Measurements from ENCODE around the gene CLDND1.
"Not testable (repeated sequence)": the region's sequence is repeated elsewhere in the genome, so short reads cannot be mapped to it uniquely, and the experiment has no call there.

CLDND1 gene

DNA sequence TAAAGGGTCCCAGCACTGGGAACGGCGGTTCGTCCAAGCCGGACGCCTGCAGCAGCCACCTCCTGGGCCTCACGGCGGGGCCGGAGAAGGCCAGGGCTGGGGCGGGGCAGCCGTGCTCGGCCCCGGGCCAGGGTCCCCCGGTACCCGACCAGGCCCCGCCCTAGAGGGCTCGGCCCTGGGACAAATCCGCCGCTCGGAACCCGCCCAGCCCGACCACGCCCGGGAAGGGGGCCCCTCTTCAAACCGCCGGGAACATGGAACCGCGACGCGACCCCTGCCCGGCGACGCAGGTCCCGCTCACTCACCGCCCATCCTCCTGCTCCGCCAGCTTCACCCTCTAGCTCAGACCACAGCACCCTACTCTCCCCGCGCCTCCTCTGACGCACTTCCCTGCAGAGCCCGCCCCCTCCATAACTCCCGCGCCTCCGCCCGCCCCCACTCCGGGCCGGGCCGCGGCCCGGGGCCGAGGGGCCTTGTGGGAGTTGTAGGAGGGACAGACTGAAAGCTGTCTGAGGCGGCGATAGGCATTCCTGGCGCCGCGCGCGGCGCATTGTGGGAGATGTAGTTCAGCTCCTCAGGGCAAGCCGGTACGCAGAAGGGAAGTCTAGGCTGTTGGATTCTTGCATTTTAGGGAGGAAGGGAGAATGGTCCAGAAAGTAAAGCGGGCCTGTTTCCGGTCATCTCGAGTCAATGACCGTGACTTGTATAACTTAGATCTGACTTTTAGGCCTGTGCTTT is at the start of gene CLDND1:
Gene CLDND1 (minus strand): TSS at position 359 of the 738 bp plus-strand sequence. CDS start 1,478 bp downstream, outside the sequence.
- DNase-seq, result peak; percentile 92

DNA sequence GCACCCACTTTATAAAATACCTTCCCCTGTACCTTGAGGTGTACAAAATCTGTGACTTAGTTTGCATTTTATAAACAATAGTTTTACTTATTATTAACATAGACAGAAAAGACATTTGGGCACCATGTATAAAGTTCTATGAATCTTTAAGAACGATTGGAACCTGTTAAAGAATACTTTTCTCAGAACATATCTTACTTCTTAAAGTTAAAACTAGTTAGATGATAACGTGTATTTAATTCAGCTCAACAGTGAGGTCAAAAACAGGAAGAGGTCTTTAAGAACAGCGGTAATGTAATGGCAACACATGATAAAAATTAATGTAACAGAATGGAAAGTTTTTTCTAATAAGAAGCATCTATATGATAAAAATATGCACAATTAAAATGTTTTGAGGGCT is 45.7 kb upstream of the CLDND1 start:
- DNase-seq, result no peak

DNA sequence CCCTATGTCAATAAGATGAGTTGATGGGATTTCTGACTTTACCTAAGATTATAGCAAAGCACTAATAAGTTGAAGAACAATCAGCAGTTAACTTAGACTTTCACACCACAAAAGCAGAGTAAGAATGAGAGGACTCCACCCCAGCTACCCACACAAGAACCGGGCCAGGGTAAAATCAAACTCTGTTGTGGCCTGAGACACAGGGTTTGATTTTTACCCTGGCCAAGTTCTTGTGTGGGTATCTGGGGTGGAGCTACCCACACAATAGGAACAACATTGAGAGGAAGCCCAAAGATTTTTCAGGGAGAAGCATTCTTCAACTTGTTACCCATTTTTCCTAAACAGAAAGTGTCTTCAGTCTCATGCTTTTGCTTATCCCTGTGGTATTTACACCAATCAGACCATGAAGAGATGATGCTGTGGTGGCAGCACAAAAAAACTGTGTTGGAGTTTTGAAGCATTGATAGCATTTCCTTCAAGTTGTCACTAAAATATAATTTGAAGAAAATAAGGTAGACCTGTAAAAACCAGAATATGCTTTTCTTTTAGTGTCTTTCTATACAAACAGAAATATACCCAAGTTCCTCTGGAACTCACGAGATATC is 45.1 kb upstream of the CLDND1 start:
- no peak for DNase-seq

DNA sequence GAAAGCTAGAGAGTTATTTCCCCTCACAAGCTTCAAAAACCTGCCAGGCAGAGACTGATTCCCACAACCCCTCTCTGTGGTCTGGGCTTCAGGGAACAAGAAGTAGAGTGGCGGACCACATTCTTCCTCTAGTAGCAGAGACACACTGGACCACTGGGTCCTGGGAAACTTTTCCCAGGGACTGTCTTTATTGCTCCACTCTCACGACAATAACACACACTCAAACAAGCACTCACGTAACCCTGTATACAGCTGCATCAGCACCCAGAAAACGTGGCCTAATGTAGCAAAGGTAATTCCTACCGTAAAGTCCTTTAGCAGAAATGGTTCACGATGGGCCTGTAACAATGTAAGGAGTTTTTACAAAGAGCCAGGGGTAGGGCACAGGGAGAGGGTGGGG is 43.1 kb upstream of the CLDND1 start:
- DNase-seq, result no peak

DNA sequence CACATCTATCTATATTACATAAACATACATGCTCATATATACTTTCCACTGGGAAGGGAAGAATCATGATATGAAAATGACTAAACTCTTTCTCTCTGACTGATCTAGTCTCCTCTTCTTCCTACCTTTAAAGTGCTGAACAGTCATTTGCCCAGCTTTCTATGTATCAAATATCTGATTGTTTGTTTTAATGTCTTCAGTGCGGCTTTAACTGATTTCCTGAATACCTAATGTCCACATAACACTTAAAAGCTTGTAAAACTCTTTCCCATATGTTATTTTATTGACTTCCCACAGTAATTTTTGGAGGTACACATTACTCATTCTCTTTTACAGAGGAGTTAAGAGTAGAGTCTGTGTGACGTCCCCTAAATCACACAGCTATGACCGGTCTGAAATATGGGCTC is 42.5 kb upstream of the CLDND1 start:
- no peak for DNase-seq

DNA sequence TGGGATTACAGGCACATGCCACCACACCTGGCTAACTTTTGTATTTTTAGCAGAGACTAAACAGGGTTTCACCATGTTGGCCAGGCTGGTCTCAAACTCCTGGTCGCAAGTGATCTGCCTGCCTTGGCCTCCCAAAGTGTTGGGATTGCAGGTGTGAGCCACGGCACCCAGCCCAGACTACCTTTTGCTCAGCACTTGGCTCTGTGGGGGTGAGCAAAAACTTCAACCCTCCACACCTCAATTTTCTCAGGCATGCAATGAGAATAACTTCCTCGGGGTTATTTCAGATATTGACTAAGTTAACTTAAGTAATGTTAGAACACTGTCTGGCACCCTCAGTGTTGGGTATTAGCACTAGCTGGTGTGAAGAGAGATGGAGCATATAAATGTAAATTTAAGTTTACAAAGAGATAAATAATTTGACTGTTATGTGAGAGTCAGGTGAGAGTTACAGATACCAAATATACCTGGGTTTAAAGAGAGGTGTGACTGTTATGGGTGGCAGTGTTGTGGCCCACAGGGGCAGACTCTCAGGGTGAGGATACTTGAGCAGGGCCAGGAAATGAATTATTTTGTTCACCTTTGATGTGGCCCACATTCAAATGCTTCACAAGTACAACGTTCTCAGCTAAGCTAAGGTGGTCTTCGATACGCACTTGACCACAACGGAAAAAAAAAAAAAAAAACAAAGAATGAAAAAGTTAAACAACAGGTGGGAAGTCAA is 41.7 kb upstream of the CLDND1 start:
- DNase-seq, result no peak

DNA sequence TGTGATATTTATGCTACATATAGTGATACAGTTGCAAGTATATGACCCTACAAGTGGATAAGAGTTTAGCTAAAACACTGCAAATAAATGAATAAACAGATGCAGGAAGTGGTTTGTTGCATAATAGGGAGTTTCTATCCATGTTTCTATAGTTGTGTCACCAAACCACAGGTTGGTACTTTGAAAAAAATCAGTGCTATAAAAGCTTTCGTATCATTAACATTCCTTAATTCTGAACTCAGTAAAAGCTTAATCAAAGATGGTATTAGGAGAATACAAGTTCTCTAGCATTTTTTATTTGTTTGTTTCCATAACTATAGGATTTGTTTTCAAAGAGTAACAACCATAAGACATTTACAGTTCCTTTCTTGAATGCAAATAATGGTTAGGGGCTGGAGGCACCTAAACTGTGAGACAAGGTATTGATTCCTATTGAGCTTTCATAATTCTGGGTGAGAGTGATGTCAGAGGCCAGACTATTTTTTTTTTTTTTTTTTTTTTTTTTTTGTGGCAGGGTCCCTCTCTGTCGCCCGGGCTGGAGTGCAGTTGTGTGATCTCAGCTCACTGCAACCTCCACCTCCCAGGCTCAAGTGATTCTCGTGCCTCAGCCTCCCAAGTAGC is 41.1 kb upstream of the CLDND1 start:
- DNase-seq, result no peak

DNA sequence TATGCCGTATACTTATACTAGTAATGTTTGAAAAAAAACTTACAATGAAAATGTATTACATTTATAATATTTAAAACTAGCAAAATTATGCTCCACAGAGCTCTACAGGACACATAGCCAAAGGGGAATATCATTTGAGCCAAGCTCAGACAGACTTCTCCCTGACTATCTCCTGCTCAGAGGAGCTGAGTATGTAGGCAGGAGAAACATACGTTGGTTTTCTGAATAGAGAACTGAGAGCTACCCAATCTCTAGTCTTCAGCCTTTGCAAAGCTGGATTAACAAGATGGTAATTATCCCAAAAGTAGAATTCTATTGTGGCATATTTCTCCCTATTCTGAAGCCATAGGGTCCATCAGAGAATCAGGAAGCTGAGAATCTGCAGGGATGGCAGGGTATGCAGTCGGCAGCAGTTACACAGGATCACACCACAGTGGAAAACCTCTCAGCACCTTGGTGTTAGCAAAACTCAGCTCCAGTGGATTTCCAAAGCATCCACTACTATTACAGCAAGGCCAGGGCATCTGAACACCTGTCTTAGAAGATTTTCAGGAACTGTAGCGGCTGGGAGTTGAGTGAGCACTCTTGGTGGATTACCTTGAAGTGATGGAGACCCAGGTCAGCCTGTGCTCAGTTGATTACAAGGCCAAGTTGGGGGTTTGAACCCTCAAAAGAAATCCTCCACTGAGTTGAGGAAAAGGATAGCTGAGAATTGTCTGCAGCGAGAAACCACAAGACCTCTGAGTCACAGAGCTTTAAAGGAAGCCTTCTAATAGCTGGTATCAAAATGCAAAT is 39.2 kb upstream of the CLDND1 start:
- no peak for DNase-seq

DNA sequence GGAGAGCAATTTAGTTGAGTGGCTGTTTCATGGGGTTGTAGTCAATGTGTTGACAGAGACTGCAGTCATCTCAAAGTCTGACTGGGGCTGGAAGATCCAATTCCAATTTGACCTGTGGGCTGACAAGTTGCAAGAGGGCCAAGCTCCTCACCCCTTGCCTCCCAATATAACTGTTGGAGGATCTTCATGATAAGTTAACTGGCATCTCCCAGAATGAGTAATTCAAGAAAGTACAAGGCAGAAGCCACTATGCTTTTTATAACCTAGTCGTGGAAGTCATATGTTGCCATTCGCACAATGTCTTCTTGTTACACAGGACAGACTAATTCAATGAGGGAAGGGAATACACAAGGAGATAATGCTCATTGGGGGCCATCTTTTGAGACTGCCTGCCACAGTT is 38.2 kb upstream of the CLDND1 start:
- DNase-seq, result no peak

DNA sequence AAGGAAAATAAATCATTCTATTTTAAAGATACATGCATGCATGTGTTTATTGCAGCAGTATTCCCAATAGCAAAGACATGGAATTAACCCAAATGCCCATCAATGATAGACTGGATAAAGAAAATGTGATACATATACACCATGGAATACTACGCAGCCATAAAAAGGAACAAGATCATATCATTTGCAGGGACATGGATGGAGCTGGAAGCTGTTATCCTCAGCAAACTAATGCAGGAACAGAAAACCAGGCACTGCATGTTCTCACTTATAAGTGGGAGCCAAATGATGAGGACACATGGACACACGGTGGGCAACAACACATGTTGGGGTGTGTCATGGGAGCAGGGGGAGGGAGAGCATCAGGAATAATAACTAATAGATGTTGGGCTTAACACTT is 37.1 kb upstream of the CLDND1 start:
- not testable (repeated sequence) for DNase-seq

DNA sequence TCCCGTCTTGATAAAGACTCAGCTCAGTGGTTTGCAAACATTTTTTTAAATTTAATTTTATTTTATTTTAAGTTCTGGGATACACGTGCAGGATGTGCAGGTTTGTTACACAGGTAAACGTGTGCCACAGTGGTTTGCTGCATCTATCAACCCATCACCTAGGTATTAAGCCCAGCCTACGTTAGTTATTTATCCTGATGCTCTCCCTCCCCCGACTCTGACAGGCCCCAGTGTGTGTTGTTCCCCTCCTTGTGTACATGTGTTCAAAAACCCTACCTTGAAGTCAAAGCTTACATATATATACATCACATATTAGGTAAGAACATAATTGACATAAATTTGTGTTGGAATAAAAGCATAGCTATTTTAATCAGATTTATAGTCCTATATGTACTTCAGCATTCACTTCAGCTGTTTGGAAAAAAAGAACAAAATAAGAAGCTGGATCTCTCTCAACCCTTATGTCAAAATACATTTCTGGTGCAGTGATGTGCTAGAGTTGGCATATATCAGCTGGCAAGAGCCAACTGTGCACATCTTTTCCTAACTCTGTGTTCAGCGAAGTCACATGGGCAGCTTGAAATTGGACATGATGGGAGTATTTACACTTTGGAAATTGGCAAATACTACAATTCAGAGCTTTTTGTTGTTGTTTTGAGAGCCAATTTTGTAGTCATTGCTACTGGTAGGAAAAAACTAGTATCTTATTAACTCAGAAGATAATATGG is 35.6 kb upstream of the CLDND1 start:
- no peak for DNase-seq

DNA sequence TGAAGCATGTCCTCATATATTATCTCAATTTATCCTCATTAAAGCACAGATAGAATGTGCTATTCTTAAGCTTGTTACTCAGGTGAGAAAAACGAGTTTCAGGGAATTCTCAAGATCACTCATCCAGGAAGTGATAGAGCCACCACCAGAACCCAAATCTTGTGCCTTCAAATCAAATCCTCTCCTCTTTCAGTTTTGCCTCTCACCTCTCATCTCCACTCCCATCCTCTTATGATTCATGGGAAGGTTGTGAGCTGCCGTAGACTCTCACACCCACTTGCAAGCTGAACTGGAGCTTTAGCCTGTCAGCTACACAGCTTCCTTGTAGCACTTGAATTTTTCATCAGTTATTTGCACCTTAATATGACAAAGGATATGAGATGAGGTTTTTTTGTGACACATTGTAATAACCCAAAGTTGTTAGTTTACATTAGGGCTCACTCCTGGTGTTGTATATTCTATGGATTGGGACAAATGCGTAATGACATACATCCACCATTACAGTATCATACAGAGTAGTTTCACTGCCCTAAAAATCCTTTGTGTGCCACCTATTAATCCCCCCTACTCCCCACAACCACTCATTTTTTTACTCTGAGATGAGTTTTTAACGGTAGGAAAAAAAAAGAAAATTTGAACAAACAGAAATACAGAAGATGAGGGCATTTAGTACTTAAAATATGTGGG is 34.8 kb upstream of the CLDND1 start:
- no peak for DNase-seq

DNA sequence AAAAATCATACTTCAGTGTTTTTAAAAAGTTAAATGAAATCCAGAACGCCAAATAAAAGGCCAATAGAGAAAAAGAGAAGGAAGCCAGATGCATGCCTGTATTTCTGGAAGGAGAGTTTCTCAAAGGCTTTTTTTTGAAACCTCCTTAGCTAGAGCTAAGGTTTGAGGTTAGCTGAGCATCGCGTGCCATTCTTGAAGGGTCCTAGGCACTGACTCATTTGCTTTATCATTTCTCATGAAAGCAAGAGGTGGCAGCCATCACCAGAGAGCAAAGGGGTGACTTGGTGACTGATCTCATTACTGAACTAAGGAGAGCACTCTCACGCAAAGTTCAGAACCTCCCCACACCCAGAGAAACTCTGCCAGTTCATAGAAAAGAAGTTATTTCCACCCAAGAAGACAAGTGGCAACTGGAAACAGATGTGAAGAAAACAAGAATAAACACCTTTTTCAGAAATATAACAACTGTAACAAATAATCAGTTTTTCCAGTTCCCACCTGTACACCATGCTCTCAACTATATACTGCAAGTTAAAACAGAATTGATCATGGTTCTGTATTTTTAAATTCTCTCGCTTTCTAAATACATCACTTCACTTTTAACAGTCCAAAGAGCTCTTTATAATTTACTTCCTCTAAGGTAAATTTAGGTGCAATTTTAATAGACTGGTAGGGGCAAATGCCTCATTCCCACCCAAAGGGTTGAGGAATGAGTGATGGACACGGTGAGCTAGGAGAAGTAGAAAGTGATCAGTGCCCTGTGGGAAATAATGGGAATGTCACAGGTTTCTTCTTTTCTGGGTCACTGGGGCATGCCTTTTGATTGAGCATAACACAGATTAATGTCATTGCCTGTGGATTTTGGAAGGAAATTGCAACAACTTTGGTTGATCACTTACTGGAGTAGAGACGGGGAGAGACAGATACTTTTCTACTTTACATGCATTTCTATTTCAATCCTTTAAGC is 33.7 kb upstream of the CLDND1 start:
- no peak for DNase-seq

DNA sequence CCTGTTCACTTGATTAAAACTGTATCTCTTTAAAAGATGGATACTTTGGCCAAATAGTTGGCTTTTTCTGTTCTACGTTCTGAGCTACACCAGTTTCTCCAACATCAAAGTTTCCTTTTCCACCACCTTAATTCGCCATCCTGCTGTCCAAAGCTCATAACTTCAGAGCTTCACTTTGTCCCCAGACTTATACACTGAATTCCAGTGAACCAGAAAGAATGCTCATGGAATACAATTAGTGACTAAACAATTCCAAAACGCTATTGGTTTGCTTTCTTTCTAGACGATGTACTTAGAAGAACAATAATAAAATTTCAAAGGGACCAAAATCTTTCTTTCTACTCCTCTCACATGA is 32.3 kb upstream of the CLDND1 start:
- DNase-seq, result no peak

DNA sequence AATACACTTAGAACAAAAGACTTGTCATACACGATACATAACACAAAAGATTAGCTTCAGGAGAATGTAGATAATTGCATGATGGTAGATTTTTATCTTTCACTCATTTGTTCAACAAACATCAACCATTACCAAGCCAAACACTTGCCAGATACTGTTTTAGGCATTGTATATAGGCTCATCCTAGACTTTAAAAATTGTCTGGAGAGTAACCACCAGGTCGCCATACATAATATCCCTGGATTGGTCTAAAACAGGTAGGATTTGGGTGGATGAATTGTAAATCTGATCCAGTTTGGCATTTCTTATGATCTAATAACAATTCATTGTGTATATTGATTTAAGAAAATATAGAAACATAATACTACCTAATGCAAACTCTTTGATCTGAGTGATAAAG is 31.9 kb upstream of the CLDND1 start:
- DNase-seq, result no peak

DNA sequence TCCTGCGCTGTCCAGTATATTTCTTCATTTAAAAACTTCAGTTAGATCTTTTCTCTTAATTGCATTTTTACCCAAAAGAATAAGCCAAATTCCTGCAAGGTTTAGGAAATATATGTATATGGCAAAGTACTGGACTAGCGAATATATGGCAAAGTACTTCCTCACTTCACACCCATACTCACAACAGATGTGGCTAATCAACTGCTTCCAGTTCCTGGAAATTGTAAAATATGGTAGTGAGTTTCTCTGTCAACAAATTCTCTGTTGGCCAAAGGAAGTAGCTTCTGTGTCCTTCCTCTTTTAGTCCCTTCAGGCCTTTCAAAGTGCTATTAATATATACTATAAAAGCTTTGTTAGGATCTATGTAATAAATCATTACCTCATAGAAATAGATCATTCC is 31.1 kb upstream of the CLDND1 start:
- DNase-seq, result no peak

DNA sequence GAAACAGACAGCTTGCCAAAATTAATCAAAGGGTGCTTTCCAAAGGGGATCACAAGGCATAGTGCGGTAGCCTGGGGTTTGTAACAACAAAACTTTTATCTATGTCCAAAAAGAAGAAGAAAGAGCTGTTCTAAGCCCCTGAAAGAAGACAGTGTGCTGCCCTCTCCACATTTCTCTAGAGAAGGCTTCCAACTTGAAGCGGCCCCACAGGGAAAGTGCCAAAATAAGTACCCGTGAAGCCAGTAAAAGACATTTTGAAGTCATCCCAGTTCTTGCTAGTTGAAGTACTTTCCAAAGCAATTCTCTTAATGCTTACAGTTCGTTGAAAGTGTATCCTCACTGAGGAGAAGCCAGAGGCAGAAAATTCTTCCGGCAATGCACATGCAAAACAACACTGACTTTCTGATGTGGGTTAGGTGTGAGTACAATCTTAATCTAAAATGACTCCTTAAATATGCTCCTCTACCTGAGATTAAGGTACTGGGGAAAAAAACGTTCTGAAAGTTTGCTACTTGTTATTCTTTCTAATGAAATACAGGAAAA is 30.4 kb upstream of the CLDND1 start:
- DNase-seq, result no peak

DNA sequence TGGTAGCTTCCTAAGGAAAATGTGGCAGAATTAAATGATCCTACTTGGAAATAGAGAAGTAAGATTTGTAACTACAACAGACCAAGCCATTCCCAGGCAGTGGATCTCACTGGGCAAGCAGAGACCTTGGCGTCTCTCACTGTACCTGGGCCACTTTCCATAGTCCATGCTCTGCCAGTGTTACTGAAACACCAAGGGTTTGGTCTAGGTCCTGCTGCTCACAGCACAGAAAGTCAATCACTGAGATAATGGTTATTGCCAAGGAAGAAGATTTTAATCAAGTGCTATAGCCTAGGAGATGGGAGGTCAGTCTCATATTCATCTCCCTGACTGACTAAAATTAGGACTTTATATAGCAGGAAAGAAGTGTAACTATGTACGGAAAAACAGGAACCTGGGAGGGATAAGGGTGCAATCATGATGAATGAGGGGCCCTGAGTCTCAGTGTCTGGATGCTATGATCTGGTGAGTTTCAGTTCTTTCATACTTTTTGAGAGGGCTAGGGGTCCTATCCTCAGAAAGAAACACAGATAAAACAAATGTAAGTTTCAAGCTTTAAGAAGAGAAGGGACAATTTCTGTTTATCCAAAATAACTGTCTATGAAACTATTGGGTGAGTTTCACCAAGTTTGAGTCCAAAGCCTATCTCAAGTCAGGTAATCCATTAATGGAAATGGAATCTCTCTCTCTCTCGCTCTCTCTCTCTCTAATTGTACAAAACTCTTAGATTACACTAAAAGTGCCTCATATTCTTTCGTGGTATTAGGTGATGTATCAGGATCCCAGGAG is 29.7 kb upstream of the CLDND1 start:
- DNase-seq, result no peak

DNA sequence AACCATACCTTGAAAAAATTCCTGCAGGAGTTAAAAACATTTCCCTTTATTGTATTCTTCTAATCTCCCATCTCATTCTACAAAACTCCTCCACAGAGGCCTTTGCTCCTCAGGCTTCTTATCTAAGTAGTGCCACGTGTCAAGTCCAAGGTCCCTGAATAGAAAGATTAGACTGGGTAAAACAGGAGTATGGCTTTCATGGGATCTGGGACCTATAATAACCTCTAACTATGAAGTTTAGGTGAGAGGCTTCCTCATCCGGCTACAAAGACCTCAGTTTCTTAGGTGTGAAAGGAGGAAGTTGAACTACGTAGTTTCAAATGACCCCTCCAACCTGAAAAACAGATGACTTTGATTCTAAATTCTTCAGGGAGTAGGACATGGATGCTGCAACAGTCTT is 29.1 kb upstream of the CLDND1 start:
- DNase-seq, result no peak

Data from amniotic stem cell (primary cell).